ENCODE results near the gene PAQR6. TPM values are rescaled to one million over a fixed set of nuclear protein-coding genes. Genes with fewer than 3 reads are reported as not detected.

Gene PAQR6
- total and polyA plus RNA-seq, 9 donors: 0.25 to 1.8 (median 0.73) TPM

DNA sequence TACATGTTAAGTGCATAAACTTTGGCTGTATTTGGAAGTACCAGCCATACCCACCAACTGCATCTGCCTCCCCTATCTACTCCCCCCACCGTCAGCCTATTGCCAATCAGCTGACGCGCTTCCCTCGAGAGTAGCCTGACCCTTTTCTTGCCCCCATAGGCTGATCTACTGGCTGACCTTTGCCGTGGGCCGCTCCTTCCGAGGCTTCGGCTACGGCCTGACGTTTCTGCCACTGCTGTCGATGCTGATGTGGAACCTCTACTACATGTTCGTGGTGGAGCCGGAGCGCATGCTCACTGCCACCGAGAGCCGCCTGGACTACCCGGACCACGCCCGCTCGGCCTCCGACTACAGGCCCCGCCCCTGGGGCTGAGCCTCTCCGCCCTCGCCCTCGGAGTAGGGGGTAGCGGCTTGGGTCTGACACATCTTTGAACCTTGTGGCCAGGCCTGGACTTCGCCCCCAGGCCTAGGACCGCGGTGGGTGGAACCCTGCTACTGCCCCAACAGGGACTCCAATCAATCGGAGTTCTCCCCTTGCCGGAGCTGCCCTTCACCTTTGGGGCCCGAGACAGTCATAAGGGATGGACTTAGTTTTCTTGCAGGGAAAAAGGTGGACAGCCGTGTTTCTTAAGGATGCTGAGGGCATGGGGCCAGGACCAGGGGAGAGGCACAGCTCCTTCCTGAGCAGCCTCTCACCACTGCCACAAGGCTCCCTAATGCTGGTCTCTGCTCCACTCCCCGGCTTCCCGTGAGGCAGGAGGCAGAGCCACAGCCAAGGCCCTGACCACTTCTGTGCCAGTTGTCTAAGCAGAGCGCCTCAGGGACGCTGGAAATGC is 43.6 kb upstream of the PAQR6 start:
- TF ChIP-seq EP300 (IDR thresholded peaks at IDR 0.05) (no peak), POLR2A (IDR thresholded peaks at IDR 0.05) (no peak)
- TF ChIP-seq, protein P1, sequence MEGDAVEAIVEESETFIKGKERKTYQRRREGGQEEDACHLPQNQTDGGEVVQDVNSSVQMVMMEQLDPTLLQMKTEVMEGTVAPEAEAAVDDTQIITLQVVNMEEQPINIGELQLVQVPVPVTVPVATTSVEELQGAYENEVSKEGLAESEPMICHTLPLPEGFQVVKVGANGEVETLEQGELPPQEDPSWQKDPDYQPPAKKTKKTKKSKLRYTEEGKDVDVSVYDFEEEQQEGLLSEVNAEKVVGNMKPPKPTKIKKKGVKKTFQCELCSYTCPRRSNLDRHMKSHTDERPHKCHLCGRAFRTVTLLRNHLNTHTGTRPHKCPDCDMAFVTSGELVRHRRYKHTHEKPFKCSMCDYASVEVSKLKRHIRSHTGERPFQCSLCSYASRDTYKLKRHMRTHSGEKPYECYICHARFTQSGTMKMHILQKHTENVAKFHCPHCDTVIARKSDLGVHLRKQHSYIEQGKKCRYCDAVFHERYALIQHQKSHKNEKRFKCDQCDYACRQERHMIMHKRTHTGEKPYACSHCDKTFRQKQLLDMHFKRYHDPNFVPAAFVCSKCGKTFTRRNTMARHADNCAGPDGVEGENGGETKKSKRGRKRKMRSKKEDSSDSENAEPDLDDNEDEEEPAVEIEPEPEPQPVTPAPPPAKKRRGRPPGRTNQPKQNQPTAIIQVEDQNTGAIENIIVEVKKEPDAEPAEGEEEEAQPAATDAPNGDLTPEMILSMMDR (IDR thresholded peaks at IDR 0.05): no peak
- H3K4me3 ChIP-seq: peak overlapping the region; percentile 45
- H3K27me3 ChIP-seq: no peaks in the 10 kb centered on the region
- no peaks in the 10 kb centered on the region for H3K9me3 ChIP-seq
- H3K4me1 ChIP-seq (ENCODE audit: insufficient read depth): peaks cover 7% of the 10 kb centered on the region
- peak; percentile 88 to 91 (median 89) for DNase-seq
- H3K27ac ChIP-seq: peak overlapping the region; percentile 75 to 85
- intact Hi-C loops (cut with DNase I): no loop called here
- H3K36me3 ChIP-seq: no peaks in the 10 kb centered on the region
- 3 to 6% (median 4%) methylated on average over 32 to 37 of the region's 37 CpGs for WGBS, 3 donors

DNA sequence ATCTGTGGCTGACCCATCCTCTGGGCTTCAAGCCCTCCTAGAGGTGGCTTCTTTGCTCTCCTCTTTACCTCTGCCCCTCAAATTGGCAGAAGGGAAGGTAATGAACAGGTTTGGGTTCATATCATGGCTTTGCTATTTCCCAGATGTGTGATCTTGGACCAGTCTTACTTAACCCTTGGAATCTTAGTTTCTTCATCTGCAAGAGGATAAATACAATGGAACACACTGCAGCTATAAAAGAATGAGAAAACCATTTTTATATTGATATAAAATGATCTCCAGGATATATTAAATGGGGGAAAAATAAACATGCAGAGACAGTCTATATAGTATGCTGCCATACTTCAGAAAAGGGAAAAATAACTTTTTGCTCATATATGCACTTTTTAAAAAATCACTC is 42.0 kb upstream of the PAQR6 start:
- intact Hi-C loops (cut with DNase I): no loop called here
- Histone ChIP-seq H3K36me3 (no peaks in the 10 kb centered on the region), H3K9me3 (no peaks in the 10 kb centered on the region), H3K4me3 (no peak overlapping the region), H3K27me3 (no peaks in the 10 kb centered on the region), H3K4me1 (ENCODE audit: insufficient read depth) (peaks cover 3% of the 10 kb centered on the region), H3K27ac (no peak overlapping the region)
- DNase-seq: no peak
- TF ChIP-seq EP300 (IDR thresholded peaks at IDR 0.05) (no peak), POLR2A (IDR thresholded peaks at IDR 0.05) (no peak)
- TF ChIP-seq, protein P1 (IDR thresholded peaks at IDR 0.05): no peak

DNA sequence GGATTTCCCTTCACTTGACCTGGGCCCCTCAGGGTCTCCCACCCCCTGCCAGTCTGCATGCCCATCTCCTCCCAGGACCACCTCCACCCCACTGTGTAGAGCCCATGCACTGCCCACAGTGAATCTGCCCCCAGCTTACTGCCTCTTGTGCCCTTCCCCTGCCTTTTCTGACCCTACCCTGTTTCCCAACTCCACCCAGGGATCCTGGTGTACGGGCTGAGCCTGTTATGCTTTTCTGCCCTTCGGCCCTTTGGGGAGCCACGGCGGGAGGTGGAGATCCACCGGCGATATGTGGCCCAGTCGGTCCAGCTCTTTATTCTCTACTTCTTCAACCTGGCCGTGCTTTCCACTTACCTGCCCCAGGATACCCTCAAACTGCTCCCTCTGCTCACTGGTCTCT is 38.2 kb upstream of the PAQR6 start:
- H3K4me1 ChIP-seq (ENCODE audit: insufficient read depth): peaks cover 7% of the 10 kb centered on the region
- H3K36me3 ChIP-seq: no peaks in the 10 kb centered on the region
- no peak overlapping the region for H3K4me3 ChIP-seq
- TF ChIP-seq POLR2A (IDR thresholded peaks at IDR 0.05): no peak
- no peak for TF ChIP-seq EP300 (IDR thresholded peaks at IDR 0.05)
- TF ChIP-seq, protein P1 (IDR thresholded peaks at IDR 0.05): no peak
- no peak for DNase-seq
- intact Hi-C loops (cut with DNase I): no loop called here
- H3K9me3 ChIP-seq: no peaks in the 10 kb centered on the region
- H3K27ac ChIP-seq: no peak overlapping the region
- 90 to 92% (median 90%) methylated on average over 8 of the region's 8 CpGs for WGBS, 3 donors
- no peaks in the 10 kb centered on the region for H3K27me3 ChIP-seq

DNA sequence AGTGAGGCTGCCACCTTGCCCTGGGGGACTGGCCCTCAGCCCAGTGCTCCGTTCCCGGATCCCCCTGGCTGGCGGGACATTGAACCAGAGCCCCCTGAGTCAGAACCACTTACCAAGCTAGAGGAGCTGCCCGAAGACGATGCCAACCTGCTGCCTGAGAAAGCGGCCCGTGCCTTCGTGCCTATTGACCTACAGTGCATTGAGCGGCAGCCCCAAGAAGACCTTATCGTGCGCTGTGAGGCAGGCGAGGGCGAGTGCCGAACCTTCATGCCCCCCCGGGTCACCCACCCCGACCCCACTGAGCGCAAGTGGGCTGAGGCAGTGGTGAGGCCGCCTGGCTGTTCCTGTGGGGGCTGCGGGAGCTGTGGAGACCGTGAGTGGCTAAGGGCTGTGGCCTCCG is 37.6 kb upstream of the PAQR6 start:
- H3K27me3 ChIP-seq: no peaks in the 10 kb centered on the region
- no peak for DNase-seq
- no peak overlapping the region for H3K4me3 ChIP-seq
- no peaks in the 10 kb centered on the region for H3K36me3 ChIP-seq
- no peak overlapping the region for H3K27ac ChIP-seq
- TF ChIP-seq POLR2A (IDR thresholded peaks at IDR 0.05) (no peak), EP300 (IDR thresholded peaks at IDR 0.05) (no peak)
- TF ChIP-seq, protein P1 (IDR thresholded peaks at IDR 0.05): no peak
- intact Hi-C loops (cut with DNase I): no loop called here
- H3K9me3 ChIP-seq: no peaks in the 10 kb centered on the region
- 87 to 94% (median 88%) methylated on average over 18 to 21 of the region's 21 CpGs for WGBS, 3 donors
- H3K4me1 ChIP-seq (ENCODE audit: insufficient read depth): peaks cover 7% of the 10 kb centered on the region
